ENCODE results near the gene ACO2. TPM values are rescaled to one million over a fixed set of nuclear protein-coding genes. Genes with fewer than 3 reads are reported as not detected.

Gene ACO2
- total and polyA plus RNA-seq, 2 of the 13 experiments (the other 11 are each of a cell fraction or from before 2014, with no cell fraction given), result 19.2 to 45.6 TPM

- TF ChIP-seq NFKB2 (CRISPR knock-in tag; IDR thresholded peaks at IDR 0.05; ENCODE audit: borderline replicate concordance) (no peak), ZNF234 (CRISPR knock-in tag; conservative IDR thresholded peaks at IDR 0.05) (no peak), POGZ (CRISPR knock-in tag; IDR thresholded peaks at IDR 0.05) (no peak), SOX5 (CRISPR knock-in tag; IDR thresholded peaks at IDR 0.05; ENCODE audit: borderline replicate concordance) (no peak), ZNF670 (CRISPR knock-in tag; IDR thresholded peaks at IDR 0.05; ENCODE audit: borderline replicate concordance) (no peak), ZNF543 (CRISPR knock-in tag; IDR thresholded peaks at IDR 0.05) (no peak), NR2F1 (CRISPR knock-in tag; IDR thresholded peaks at IDR 0.05) (peak; percentile 64 to 65; a peak in 3 of 4 replicates), GABPB1 (CRISPR knock-in tag; IDR thresholded peaks at IDR 0.05) (peak; percentile 74), MEIS2 (CRISPR knock-in tag; IDR thresholded peaks at IDR 0.05) (no peak; the same call in 1 of the 2 replicates), CC2D1A (CRISPR knock-in tag; IDR thresholded peaks at IDR 0.05) (no peak), HDAC2 (CRISPR knock-in tag; IDR thresholded peaks at IDR 0.05) (0 out of 2 replicates have a peak, but pooled peaks have one; percentile 16), ZBTB40 (IDR thresholded peaks at IDR 0.05) (no peak), ZBTB40 (CRISPR knock-in tag; IDR thresholded peaks at IDR 0.05) (no peak; the same call in 1 of the 2 replicates), GRHL1 (CRISPR knock-in tag; conservative IDR thresholded peaks at IDR 0.05) (no peak)
- TF ChIP-seq, protein P1, sequence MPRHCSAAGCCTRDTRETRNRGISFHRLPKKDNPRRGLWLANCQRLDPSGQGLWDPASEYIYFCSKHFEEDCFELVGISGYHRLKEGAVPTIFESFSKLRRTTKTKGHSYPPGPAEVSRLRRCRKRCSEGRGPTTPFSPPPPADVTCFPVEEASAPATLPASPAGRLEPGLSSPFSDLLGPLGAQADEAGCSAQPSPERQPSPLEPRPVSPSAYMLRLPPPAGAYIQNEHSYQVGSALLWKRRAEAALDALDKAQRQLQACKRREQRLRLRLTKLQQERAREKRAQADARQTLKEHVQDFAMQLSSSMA (CRISPR knock-in tag; IDR thresholded peaks at IDR 0.05), result peak; percentile 13; the same call in 1 of the 2 replicates
- TF ChIP-seq, protein P2, sequence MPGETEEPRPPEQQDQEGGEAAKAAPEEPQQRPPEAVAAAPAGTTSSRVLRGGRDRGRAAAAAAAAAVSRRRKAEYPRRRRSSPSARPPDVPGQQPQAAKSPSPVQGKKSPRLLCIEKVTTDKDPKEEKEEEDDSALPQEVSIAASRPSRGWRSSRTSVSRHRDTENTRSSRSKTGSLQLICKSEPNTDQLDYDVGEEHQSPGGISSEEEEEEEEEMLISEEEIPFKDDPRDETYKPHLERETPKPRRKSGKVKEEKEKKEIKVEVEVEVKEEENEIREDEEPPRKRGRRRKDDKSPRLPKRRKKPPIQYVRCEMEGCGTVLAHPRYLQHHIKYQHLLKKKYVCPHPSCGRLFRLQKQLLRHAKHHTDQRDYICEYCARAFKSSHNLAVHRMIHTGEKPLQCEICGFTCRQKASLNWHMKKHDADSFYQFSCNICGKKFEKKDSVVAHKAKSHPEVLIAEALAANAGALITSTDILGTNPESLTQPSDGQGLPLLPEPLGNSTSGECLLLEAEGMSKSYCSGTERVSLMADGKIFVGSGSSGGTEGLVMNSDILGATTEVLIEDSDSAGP (CRISPR knock-in tag; IDR thresholded peaks at IDR 0.05; ENCODE audit: borderline replicate concordance), result peak; percentile 51; the same call in 1 of the 2 replicates
These were observed 24.4 kb upstream of the ACO2 start (continued) for GRCh38 chr22:41444360-41445128.

Data from HepG2 (cell line).